ENCODE data around the gene RALGAPA1.

DNA sequence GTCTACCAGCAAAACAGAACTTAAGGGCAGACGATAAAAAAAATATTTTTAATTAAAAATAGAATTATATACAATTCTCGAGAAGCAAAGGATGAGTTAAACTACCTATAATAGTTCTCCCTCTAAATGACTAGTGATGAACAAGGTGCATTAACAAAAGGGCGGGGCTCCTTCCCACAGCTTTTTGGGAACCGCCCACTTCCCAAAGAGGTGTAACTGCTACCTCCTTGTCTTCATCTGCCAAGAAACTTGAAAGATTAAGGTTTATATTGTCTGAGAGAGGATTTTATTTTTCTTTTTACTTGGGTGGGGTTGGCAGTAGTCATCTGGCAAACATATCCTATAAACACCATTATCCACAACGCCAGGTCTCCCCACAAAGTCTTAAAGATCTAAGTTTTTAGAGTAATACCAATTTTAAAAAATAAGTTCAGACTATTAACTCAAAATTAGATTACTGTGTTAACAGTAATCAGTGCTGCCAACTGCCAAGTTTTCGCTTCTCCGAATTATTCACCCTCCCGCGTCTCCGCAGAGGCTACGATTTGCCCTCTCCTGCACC, 938 bp downstream of the RALGAPA1 start:
- TF ChIP-seq POLR2A (IDR thresholded peaks at IDR 0.05; ENCODE audit: low read depth, low read length) (no peak), POLR2AphosphoS5 (IDR thresholded peaks at IDR 0.05; ENCODE audit: low read depth, low read length) (no peak)

All from GM12892 (cell line).